Mesenchymal stem cell (in vitro differentiated cells and primary cell): ENCODE data around the gene C17orf50.
A peak's percentile ranks its signal among the peaks of the same experiment; 100 is the strongest.

ENCODE experiments used
- DNase-seq: peaks from one replicate; pipeline ENCODE4 v3.0.0-alpha.2; 2013
- H2AFZ ChIP-seq: one replicate; pipeline ENCODE4 v1.6.1; 2013; ENCODE audit warnings: low read depth, mild to moderate bottlenecking, control low read depth, inconsistent platforms, low read length, moderate library complexity
- H2AK5ac ChIP-seq: 2 replicates; pipeline ENCODE4 v1.6.1; 2013; ENCODE audit warnings: low read length, moderate library complexity, mild to moderate bottlenecking, inconsistent platforms; ENCODE audit not compliant: severe bottlenecking
- H2BK120ac ChIP-seq: one replicate; pipeline ENCODE4 v1.6.1; 2013; ENCODE audit warnings: low read depth, mild to moderate bottlenecking, inconsistent platforms, low read length, moderate library complexity
- H2BK12ac ChIP-seq, 2 experiments: one replicate each; pipeline ENCODE4 v1.6.1; 2013; ENCODE audit warnings: inconsistent platforms in 2 of 2, low read length in 2 of 2, mild to moderate bottlenecking in 2 of 2, moderate library complexity in 2 of 2, control low read depth in 1 of 2
- H2BK15ac ChIP-seq: one replicate; pipeline ENCODE4 v1.6.1; 2013; ENCODE audit warnings: mild to moderate bottlenecking, low read depth, inconsistent platforms; ENCODE audit not compliant: poor library complexity, severe bottlenecking
- H2BK5ac ChIP-seq: 2 replicates; pipeline ENCODE4 v1.6.1; 2013; ENCODE audit warnings: low read depth, mild to moderate bottlenecking, low read length, control low read depth, inconsistent platforms; ENCODE audit not compliant: poor library complexity, severe bottlenecking
- H3K14ac ChIP-seq, 2 experiments: one replicate each; pipeline ENCODE4 v1.6.1; 2013; ENCODE audit warnings: inconsistent platforms in 2 of 2, low read length in 2 of 2, control low read depth in 1 of 2, mild to moderate bottlenecking in 1 of 2, moderate library complexity in 1 of 2
- H3K18ac ChIP-seq, 2 experiments: one replicate each; pipeline ENCODE4 v1.6.1; 2013; ENCODE audit warnings: inconsistent platforms in 2 of 2, low read length in 2 of 2, control low read depth in 1 of 2, low read depth in 1 of 2, mild to moderate bottlenecking in 1 of 2
- H3K23ac ChIP-seq, 2 experiments: one replicate each; pipeline ENCODE4 v1.6.1; 2013; ENCODE audit warnings: inconsistent platforms in 2 of 2, low read length in 2 of 2, mild to moderate bottlenecking in 2 of 2, moderate library complexity in 2 of 2, control low read depth in 1 of 2
- H3K27ac ChIP-seq: 2 replicates; pipeline ENCODE4 v1.5.1; 2013; ENCODE audit warnings: mild to moderate bottlenecking, moderate library complexity, low read length, control low read depth, inconsistent platforms; ENCODE audit not compliant: poor library complexity, severe bottlenecking
- H3K27me3 ChIP-seq, 2 experiments: 2 replicates each; pipeline versions ENCODE4 v1.6.1 to v1.7.0; 2013; ENCODE audit warnings: low read length in 2 of 2, mild to moderate bottlenecking in 2 of 2, moderate library complexity in 2 of 2, control low read depth in 1 of 2, inconsistent platforms in 1 of 2; ENCODE audit not compliant: control insufficient read depth in 1 of 2, insufficient read depth in 1 of 2
- H3K36me3 ChIP-seq, 2 experiments: 2 replicates each; pipeline versions ENCODE4 v1.6.1 to v1.7.0; 2013; ENCODE audit warnings: low read length in 2 of 2, control low read depth in 1 of 2, inconsistent platforms in 1 of 2, low read depth in 1 of 2, mild to moderate bottlenecking in 1 of 2; ENCODE audit not compliant: insufficient read depth in 2 of 2, control insufficient read depth in 1 of 2
- H3K4ac ChIP-seq, 2 experiments: one replicate each; pipeline ENCODE4 v1.6.1; 2013; ENCODE audit warnings: inconsistent platforms in 2 of 2, low read length in 2 of 2, mild to moderate bottlenecking in 2 of 2, moderate library complexity in 2 of 2, control low read depth in 1 of 2, low read depth in 1 of 2
- H3K4me1 ChIP-seq: 2 replicates; pipeline ENCODE4 v1.6.1; 2013; ENCODE audit warnings: low read depth, low read length, control low read depth; ENCODE audit not compliant: control insufficient read depth, insufficient read depth
- H3K4me2 ChIP-seq: 2 replicates; pipeline ENCODE4 v1.6.1; 2013; ENCODE audit warnings: low read length, mild to moderate bottlenecking, inconsistent platforms; ENCODE audit not compliant: poor library complexity, severe bottlenecking
- H3K4me3 ChIP-seq, 2 experiments: 2 replicates each; pipeline versions ENCODE4 v1.5.1 to v1.7.0; 2013; ENCODE audit warnings: low read length in 2 of 2, mild to moderate bottlenecking in 2 of 2, control low read depth in 1 of 2, low read depth in 1 of 2; ENCODE audit not compliant: insufficient read depth in 1 of 2
- H3K79me1 ChIP-seq: replicated peaks from 2 replicates; pipeline ENCODE4 v1.6.1; 2013; ENCODE audit warnings: mild to moderate bottlenecking, control low read depth, low read length, inconsistent platforms; ENCODE audit not compliant: poor library complexity, severe bottlenecking
- H3K9ac ChIP-seq: 2 replicates; pipeline ENCODE4 v1.7.0; 2013; ENCODE audit warnings: mild to moderate bottlenecking, low read length, moderate library complexity
- H3K9me3 ChIP-seq: 2 replicates; pipeline ENCODE4 v1.7.0; 2013; ENCODE audit warnings: mild to moderate bottlenecking, low read length; ENCODE audit not compliant: control insufficient read depth
- H4K8ac ChIP-seq: one replicate; pipeline ENCODE4 v1.6.1; 2013; ENCODE audit warnings: inconsistent platforms, mild to moderate bottlenecking, low read length, moderate library complexity
- H4K91ac ChIP-seq: one replicate; pipeline ENCODE4 v1.6.1; 2013; ENCODE audit warnings: mild to moderate bottlenecking, low read length, inconsistent platforms
- whole genome bisulfite sequencing: methylation state at CpG from one replicate; pipeline ENCODE4 v1.1.7; 2013; ENCODE audit warnings: mixed read lengths; 5-methylcytosine and 5-hydroxymethylcytosine counted together

C17orf50 gene

DNA sequence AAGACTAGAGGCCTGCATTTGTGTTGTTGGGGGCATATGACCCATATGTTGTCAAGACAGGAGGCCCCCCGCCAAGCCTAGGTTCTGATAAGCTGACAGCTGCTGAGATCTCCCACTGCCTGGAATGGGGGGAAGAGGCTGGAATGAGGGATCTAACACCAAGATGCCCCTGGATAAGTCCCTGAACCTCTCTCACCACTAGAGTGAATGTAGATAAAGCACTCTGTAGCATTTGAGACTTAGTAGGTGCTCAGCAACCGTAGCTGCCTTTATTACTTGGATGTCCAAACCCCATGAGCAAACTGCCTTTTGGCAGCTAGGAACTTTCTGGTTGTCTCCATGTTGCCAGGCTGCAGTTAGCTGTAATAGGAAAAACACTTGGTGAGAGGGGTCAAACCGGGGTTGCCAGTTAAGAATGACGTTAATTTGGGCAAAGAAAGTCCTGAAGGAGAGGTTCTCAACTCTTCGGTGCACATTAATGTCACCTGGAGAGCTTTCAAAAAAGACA is 33.7 kb upstream of the C17orf50 start:
- Histone ChIP-seq H3K4ac (peak overlapping the region; percentile 35 to 49), H3K79me1 (peaks cover 10% of the 10 kb centered on the region), H3K36me3 (peaks cover 16 to 44% of the 10 kb centered on the region in 2 experiments), H3K23ac (peak overlapping the region in 1 of 2 experiments; percentile 79), H3K4me1 (peaks cover 30% of the 10 kb centered on the region), H3K27ac (peak overlapping the region; percentile 81), H2BK5ac (peak overlapping the region; percentile 3), H3K4me3 (peak overlapping the region in 1 of 2 experiments; percentile 29), H3K18ac (peak overlapping the region; percentile 68 to 75), H2BK15ac (no peak overlapping the region), H3K27me3 (peaks cover 0 to 15% of the 10 kb centered on the region in 2 experiments), H2AFZ (no peak overlapping the region), H2BK12ac (peak overlapping the region; percentile 83 to 96), H4K8ac (peak overlapping the region; percentile 19), H3K4me2 (peak overlapping the region; percentile 38), H3K9me3 (no peaks in the 10 kb centered on the region), H2BK120ac (peak overlapping the region; percentile 89), H2AK5ac (peak overlapping the region; percentile 3), H3K14ac (peak overlapping the region in 1 of 2 experiments; percentile 71), H4K91ac (peak overlapping the region; percentile 57), H3K9ac (peak overlapping the region; percentile 39)
- no peak for DNase-seq
- WGBS, result 70% methylated on average over 5 of the region's 5 CpGs

DNA sequence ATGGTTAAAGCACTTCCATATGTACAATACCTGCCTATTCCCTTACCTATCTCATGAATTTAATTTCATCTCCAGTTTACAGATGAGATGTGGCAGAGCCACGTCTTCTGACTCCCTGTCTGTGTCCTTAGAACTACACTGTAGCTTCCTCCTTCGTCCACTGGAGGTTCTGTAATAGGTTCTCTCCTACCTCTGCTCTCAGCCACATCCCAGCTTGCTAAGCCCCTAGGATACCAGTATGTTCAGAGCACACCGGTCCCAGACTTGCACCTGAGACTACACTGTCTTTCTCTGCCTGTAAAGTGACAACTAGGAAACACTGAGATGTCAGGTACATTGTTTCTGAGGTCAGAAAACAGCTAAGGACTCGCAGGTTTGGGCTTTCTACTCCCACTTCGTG is 33.1 kb upstream of the C17orf50 start:
- Histone ChIP-seq H3K14ac (no peak overlapping the region), H3K9ac (no peak overlapping the region), H3K4me2 (no peak overlapping the region), H3K18ac (peak overlapping the region in 1 of 2 experiments; percentile 11), H2BK15ac (no peak overlapping the region), H3K27ac (no peak overlapping the region), H3K4me1 (peaks cover 32% of the 10 kb centered on the region), H3K27me3 (peaks cover 0 to 21% of the 10 kb centered on the region in 2 experiments), H3K23ac (no peak overlapping the region), H4K91ac (no peak overlapping the region), H2BK5ac (no peak overlapping the region), H4K8ac (no peak overlapping the region), H2AFZ (no peak overlapping the region), H3K36me3 (peaks cover 15 to 44% of the 10 kb centered on the region in 2 experiments), H3K9me3 (no peaks in the 10 kb centered on the region), H2AK5ac (peak overlapping the region; percentile 69), H2BK12ac (peak overlapping the region in 1 of 2 experiments; percentile 96), H3K79me1 (peaks cover 10% of the 10 kb centered on the region), H3K4ac (no peak overlapping the region), H2BK120ac (no peak overlapping the region), H3K4me3 (no peak overlapping the region)
- DNase-seq, result no peak
- WGBS, result 91% methylated on average over 5 of the region's 5 CpGs

DNA sequence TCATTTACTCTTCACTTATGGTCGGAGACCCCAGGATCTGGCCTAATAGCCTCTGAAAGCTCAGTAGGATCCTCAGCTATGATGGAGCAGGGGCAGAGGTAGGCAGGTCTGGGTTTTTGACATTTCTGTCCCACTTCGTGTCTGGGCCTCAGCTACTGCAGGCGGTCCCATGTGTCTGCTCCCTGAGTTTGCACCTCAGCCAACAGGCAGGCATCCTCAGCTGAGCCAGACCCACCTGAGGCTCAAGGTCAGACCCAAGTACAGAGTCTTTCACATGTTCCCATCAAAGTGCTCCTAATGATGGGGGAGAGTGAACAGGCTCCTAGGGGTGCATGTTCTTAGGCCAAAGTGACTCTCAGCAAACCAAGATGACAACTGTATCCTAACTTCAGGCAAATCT is 32.1 kb upstream of the C17orf50 start:
- DNase-seq, result no peak
- 91% methylated on average over 2 of the region's 3 CpGs for WGBS
- Histone ChIP-seq H2BK12ac (peak overlapping the region in 1 of 2 experiments; percentile 31), H3K79me1 (peaks cover 10% of the 10 kb centered on the region), H2AFZ (no peak overlapping the region), H3K27me3 (peaks cover 0 to 30% of the 10 kb centered on the region in 2 experiments), H3K14ac (no peak overlapping the region), H3K4ac (no peak overlapping the region), H2BK5ac (no peak overlapping the region), H4K8ac (peak overlapping the region; percentile 9), H3K18ac (peak overlapping the region; percentile 11 to 29), H3K4me2 (no peak overlapping the region), H3K4me1 (peaks cover 38% of the 10 kb centered on the region), H2BK15ac (no peak overlapping the region), H2AK5ac (peak overlapping the region; percentile 20), H4K91ac (no peak overlapping the region), H2BK120ac (no peak overlapping the region), H3K9ac (no peak overlapping the region), H3K36me3 (peaks cover 15 to 35% of the 10 kb centered on the region in 2 experiments), H3K27ac (no peak overlapping the region), H3K9me3 (no peaks in the 10 kb centered on the region), H3K4me3 (no peak overlapping the region), H3K23ac (no peak overlapping the region)

DNA sequence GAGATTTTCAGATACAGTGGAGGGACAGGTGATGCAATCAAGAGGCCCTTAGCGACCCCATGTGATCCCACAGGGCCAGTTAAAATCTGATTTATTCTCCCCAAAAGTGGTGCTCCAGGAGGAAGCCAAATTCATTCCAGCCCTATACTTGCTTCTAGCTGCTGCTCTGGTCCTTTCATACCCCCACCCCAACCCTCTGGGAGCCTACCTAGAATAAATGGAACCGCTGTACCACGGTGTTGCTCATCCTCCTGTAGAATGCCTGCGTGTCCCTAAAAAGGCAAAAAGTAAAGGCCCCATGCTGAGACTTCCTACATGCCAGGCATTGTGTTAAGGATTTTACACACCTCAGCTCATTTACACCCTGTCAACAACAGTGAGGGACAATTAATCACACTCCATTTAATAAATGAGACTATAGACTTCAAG is 31.3 kb upstream of the C17orf50 start:
- H3K4me1 ChIP-seq, result peaks cover 39% of the 10 kb centered on the region
- peaks cover 0 to 38% of the 10 kb centered on the region in 2 experiments for H3K27me3 ChIP-seq
- 63% methylated on average over 4 of the region's 4 CpGs for WGBS
- no peak overlapping the region for H2BK5ac ChIP-seq
- H3K14ac ChIP-seq, result no peak overlapping the region
- no peak overlapping the region for H2AFZ ChIP-seq
- H2AK5ac ChIP-seq, result no peak overlapping the region
- H3K36me3 ChIP-seq, result peaks cover 16 to 26% of the 10 kb centered on the region in 2 experiments
- no peak overlapping the region for H2BK120ac ChIP-seq
- no peak overlapping the region for H3K4me2 ChIP-seq
- no peak overlapping the region for H4K91ac ChIP-seq
- no peak for DNase-seq
- H2BK12ac ChIP-seq, result no peak overlapping the region
- H3K9ac ChIP-seq, result no peak overlapping the region
- no peak overlapping the region for H3K27ac ChIP-seq
- H2BK15ac ChIP-seq, result no peak overlapping the region
- peaks cover 9% of the 10 kb centered on the region for H3K79me1 ChIP-seq
- no peak overlapping the region for H3K4me3 ChIP-seq
- H3K23ac ChIP-seq, result no peak overlapping the region
- no peaks in the 10 kb centered on the region for H3K9me3 ChIP-seq
- H3K18ac ChIP-seq, result no peak overlapping the region
- peak overlapping the region in 1 of 2 experiments; percentile 35 for H3K4ac ChIP-seq
- H4K8ac ChIP-seq, result no peak overlapping the region
